Stimulated activated CD4-positive, alpha-beta T cell treated with anti-CD3 and anti-CD28 coated beads, Interleukin-4, amount 100 ng/mL, for 48 hours (primary cell): ENCODE results near the gene EFCAB6.

Experiments
- DNase-seq, 2 donors: peaks; one replicate each; pipeline ENCODE4 v3.0.0-alpha.2; 2020; ENCODE audit warnings: low read depth in 2 of 2

Gene EFCAB6

DNA sequence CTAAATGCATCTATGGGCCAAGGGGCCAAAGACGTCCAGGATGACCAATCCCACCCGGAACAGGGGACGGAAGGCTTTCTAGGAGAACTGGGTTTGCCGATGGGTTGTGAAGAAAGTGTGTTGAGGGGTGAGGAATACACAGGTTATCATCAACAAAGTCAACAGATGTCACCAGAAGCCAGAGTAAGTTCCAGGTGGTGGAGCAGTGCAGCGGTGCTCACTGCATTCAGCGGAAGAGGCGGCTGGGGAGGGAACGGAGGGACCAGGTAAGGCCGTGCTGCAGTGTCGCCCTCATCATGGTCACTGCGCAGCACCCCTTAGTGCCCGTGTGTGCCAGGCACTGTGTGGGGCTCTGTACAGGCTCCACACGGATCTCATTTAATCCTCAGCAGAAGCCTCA is 176.0 kb downstream of the EFCAB6 start:
- no peak for DNase-seq

- DNase-seq = no peak
These were observed 177.0 kb downstream of the EFCAB6 start for GRCh38 chr22:43635101-43635500.

DNA sequence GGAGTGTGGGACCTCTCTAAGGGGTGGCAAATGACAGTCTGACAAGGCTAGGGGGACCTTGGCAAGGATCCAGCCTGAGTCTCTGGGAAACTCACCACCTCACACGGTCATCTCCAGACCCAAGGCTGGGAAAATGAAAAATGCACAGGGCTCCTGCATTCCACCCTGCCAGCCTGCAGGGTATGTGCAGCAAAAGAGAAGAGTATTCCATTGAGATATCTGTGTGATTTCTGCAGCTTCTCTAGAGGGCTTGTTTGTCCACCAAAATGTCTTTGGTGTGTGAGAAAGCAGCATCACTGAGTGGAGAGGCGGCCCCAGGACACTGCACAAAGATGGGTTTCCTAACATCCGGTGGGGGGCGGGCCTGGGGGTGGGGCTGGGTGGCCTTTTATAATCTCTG is 177.8 kb downstream of the EFCAB6 start:
- DNase-seq = no peak

GRCh38 chr22:43633631-43634285 is 178.3 kb downstream of the EFCAB6 start:
- DNase-seq = no peak

DNA sequence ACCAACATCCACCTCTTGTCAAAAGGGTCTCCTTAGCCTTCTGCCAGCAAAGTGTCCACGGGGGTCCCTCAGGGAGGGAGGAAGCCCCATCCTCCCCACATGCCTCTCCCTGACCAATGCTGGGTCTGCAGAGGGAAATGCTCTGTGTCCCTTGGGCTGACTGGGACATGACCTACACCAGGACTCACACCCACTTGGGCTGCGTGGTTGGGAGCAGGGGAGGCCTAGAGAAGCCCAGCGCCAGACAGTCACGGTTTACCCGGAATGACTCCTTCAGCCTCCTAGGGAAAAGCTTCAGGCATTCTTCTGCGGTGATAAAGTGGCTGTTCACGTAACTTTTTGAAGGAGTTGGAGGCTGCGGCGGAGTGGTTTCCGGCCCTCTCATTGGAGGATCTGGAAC is 180.3 kb downstream of the EFCAB6 start:
- no peak for DNase-seq

DNA sequence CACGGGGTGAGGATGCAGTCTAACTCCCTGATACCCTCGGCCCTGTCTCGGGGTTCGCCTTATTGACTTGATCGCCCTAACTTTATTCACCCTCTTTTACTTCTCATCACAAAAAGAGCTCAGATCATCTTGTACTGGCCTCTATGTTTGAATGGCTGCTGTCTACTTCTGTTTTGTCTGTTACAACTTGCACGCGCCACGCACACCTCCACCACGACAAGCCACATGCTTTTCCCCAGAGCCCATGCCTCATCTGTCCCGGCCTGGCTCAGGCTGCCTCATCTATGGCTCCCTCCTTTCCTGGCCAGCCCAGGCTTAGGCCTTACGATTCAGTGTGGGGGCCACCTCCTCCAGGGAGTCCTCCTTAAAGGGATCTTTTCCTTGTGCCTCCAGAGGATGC is 180.9 kb downstream of the EFCAB6 start:
- DNase-seq = no peak

DNA sequence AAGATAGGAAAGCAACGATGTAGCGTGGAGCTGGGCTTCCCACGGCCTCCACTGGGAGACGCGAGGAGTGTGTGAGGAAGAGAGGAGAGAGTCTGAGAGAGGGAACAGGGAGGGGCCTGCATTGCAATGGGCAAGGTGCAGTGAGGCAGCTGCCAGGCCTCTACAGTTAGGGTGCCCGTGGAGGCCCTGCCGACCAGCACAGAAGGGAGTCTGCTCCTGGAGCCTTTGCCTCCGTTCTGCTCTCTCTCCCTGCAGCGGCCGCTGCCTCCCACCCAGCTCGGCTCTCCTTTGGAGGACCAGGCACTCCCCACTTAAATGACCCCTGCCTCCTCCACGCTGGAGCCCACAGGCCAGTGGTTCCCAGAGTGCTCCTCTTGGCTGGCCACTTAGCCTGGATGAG is 181.7 kb downstream of the EFCAB6 start:
- no peak for DNase-seq

GRCh38 chr22:43628250-43628649 is 183.9 kb downstream of the EFCAB6 start:
- no peak for DNase-seq

DNA sequence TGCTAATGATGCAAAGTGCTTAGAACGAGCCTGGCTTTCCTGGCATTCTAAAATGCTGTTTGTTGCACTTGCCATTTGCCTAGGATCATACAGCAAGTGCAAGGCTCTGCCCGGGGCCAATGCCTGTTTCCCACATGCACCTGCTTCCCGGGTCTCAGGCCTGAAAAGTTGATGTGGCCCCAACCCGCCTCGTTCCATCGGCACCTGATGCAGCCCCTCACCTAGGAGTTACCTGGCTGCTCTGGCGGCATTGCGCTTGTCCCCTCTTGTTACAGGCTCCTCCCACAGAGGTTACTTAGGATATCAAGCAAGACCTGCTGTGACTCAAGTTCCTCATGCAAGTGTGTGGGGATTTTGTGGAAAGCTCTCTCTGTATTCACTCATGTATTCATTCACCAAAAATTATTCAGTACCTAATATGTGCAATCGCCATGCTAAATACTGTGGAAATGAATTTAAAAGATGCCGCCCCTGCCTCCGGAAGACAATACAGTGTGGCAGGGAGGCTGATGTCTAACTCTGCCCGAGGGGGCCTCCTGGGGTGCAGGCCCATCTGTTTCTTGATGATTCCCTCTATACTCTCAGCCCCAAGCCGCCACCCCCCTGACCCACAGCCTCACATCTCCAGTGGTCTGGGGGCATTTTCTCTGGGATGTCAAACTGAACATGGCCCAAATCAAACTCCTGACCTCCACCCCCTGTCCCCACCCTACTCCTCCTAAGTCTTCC is 184.5 kb downstream of the EFCAB6 start:
- no peak for DNase-seq

- no peak for DNase-seq
These were observed 186.9 kb downstream of the EFCAB6 start for GRCh38 chr22:43625242-43625641.

GRCh38 chr22:43624144-43624998 is 187.7 kb downstream of the EFCAB6 start:
- DNase-seq = no peak

- DNase-seq = no peak
These were observed 189.2 kb downstream of the EFCAB6 start for GRCh38 chr22:43622886-43623285.

DNA sequence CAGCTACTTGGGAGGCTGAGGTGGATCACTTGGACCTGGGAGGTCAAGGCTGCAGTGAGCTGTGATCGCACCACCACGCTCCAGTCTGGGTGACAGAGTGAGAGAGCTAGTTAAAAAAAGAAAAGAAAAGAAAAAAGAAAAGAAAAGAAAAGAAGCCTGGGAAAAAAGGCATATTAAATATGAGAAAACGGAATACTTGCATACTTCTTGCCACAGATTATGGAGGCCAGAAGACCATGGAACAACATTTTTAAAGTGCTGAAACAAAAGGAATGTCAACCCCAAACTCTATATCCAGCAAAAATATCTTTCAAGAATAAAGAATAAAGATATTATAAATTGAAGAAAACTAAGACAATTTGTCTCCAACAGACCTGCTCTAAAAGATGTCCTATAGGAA is 191.9 kb downstream of the EFCAB6 start:
- no peak for DNase-seq

- no peak for DNase-seq
These were observed 193.6 kb downstream of the EFCAB6 start for GRCh38 chr22:43618517-43618916.

DNA sequence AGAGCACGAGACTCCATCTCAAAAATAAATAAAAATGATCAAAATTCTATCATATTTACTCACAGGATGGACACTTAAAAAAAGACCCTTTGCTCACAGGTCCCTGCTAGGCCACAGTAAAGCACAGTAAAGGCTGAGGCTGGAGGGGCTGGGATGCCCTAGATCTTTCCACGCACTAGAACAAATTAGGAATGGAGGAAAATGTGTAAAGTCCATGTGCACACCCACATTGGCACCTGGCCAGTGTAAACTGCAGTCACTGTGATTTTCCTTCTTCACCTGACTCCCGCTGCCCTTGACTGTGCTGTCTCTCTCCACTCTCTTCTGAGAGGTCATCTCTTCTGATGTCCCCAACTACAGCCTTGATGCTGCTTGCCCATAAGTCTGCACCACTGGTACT is 195.5 kb downstream of the EFCAB6 start:
- DNase-seq = no peak

- no peak for DNase-seq
These were observed 211.8 kb downstream of the EFCAB6 start for GRCh38 chr22:43600265-43600664.

- DNase-seq = no peak
These were observed 219.6 kb downstream of the EFCAB6 start for GRCh38 chr22:43592476-43592875.

DNA sequence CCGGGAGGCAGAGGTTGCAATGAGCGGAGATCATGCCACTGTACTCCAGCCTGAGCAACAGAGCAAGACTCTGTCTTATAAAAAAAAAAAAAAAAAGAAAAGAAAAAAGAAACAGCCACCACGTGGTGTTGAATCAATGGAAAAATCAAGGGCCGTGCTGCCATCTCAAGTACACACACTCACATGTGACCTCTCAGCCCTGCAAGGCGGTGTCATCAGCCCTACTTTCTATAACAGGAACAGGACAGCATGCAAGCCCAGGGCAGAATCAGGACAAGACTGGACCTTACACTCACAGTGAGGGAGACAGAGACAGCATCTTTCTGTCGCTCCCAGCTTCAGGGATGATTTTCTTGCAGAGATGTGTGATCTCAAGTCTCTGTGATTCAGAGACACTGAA is 220.7 kb downstream of the EFCAB6 start:
- no peak for DNase-seq

GRCh38 chr22:43587574-43587973 is 224.5 kb downstream of the EFCAB6 start:
- no peak for DNase-seq

GRCh38 chr22:43583501-43583900 is 228.6 kb downstream of the EFCAB6 start:
- DNase-seq = no peak

GRCh38 chr22:43582394-43582793 is 229.7 kb downstream of the EFCAB6 start:
- DNase-seq = no peak

DNA sequence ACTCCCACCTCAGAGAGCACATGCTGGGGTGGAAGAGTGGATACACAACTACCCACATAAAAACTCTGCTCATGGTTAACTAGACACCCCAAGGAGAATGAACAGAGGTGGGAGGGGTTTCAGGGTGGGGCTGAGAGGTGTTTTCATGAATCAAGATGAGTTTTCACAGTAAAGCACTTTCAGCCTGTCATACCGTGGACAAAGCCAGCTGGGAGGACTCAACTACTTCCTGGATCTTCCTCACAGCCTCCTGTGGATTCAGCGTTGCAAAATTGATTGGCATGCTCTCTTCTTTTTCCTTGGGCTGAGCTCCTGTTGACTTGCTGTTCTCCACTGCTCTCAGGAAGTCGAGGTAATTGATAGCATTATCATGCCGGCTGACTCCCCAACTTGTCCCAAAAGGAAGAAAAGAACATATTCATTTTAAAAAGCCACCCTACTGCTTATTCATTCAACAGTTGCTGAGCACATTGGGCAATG is 231.8 kb downstream of the EFCAB6 start:
- DNase-seq = no peak

- no peak for DNase-seq
These were observed 237.4 kb downstream of the EFCAB6 start for GRCh38 chr22:43574738-43575137.
